BLaER1 treated with 17β-estradiol and CSF1 and Interleukin-3, amounts not matched to agents 10 nM and 100 nM (cell line): ENCODE results near the gene BMPER.

Experiments
- H3K27ac ChIP-seq, 11 experiments: shearing (Covaris generic); formaldehyde crosslinking; 2 replicates each; pipeline ENCODE4 v1.8.1; 2022
- H3K27me3 ChIP-seq, 11 experiments: shearing (Covaris generic); formaldehyde crosslinking; 2 replicates each; pipeline ENCODE4 v1.8.1; 2022
- H3K36me3 ChIP-seq, 11 experiments: shearing (Covaris generic); formaldehyde crosslinking; 2 replicates each; pipeline ENCODE4 v1.8.1; 2022
- H3K4me1 ChIP-seq, 10 experiments: shearing (Covaris generic); formaldehyde crosslinking; 2 replicates each; pipeline ENCODE4 v1.8.1; 2022
- H3K4me2 ChIP-seq, 11 experiments: shearing (Covaris generic); formaldehyde crosslinking; 2 replicates each; pipeline ENCODE4 v1.8.1; 2022
- H3K4me3 ChIP-seq, 10 experiments: shearing (Covaris generic); formaldehyde crosslinking; 2 replicates each; pipeline ENCODE4 v1.8.1; 2022
- H3K9ac ChIP-seq, 11 experiments: shearing (Covaris generic); formaldehyde crosslinking; 2 replicates each; pipeline ENCODE4 v1.8.1; 2022
- H3K9me3 ChIP-seq, 11 experiments: shearing (Covaris generic); formaldehyde crosslinking; replicated peaks in 1 of 11; 2 replicates each; pipeline ENCODE4 v1.8.1; 2022
- H4K20me1 ChIP-seq, 11 experiments: shearing (Covaris generic); formaldehyde crosslinking; 2 replicates each; pipeline ENCODE4 v1.8.1; 2022
- Cebpa-rat ChIP-seq, 11 experiments: shearing (Covaris generic); IDR thresholded peaks; 2 replicates each; pipeline ENCODE4 v1.8.1; 2022

BMPER gene

GRCh38 chr7:34187798-34188307 is 282.5 kb downstream of the BMPER start:
- Histone ChIP-seq H3K4me2 (no peak overlapping the region), H3K27ac (no peak overlapping the region), H3K9ac (no peak overlapping the region), H3K27me3 (no peaks in the 10 kb centered on the region), H3K9me3 (0 out of 22 replicates have a peak, but pooled peaks cover 0 to 6% (median 0%) of the 10 kb centered on the region in 11 experiments), H4K20me1 (no peaks in the 10 kb centered on the region), H3K4me1 (peaks cover 0 to 6% (median 0%) of the 10 kb centered on the region in 10 experiments; a peak in 4 of 20 replicates), H3K4me3 (no peak overlapping the region), H3K36me3 (no peaks in the 10 kb centered on the region)
- TF ChIP-seq Cebpa-rat (IDR thresholded peaks at IDR 0.05): no peak

DNA sequence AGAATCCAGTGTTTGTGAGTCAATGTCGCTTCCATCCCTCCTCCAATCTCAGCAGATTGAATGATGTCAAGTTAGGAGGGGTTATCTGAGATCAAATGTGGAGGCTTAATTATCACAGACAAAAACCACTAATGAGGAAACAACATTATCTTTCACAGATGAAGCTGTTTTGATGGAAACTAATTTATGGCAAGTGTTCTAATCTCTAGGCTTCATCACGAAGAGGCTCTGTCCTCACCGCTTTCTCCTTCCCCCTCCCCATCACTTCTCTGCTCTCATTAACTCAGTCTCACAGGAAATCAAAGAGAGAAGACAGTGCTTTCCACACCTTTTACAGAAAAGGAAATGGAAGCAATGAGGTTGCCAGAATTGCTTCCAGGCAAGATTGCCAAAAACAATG is 283.7 kb downstream of the BMPER start:
- H3K4me1 ChIP-seq: peaks cover 0 to 6% (median 0%) of the 10 kb centered on the region in 10 experiments; a peak in 4 of 20 replicates
- 0 out of 22 replicates have a peak, but pooled peaks cover 0 to 4% (median 0%) of the 10 kb centered on the region in 11 experiments for H3K9me3 ChIP-seq
- H3K27ac ChIP-seq: no peak overlapping the region
- H3K9ac ChIP-seq: no peak overlapping the region
- H3K36me3 ChIP-seq: no peaks in the 10 kb centered on the region
- H3K4me3 ChIP-seq: no peak overlapping the region
- H3K27me3 ChIP-seq: no peaks in the 10 kb centered on the region
- H3K4me2 ChIP-seq: no peak overlapping the region
- no peaks in the 10 kb centered on the region for H4K20me1 ChIP-seq
- no peak for TF ChIP-seq Cebpa-rat (IDR thresholded peaks at IDR 0.05)

GRCh38 chr7:34190299-34190698 is 285.0 kb downstream of the BMPER start:
- H3K9ac ChIP-seq: no peak overlapping the region
- no peak for TF ChIP-seq Cebpa-rat (IDR thresholded peaks at IDR 0.05)
- H4K20me1 ChIP-seq: no peaks in the 10 kb centered on the region
- H3K36me3 ChIP-seq: no peaks in the 10 kb centered on the region
- peaks cover 0 to 6% (median 0%) of the 10 kb centered on the region in 10 experiments; a peak in 4 of 20 replicates for H3K4me1 ChIP-seq
- no peak overlapping the region for H3K4me3 ChIP-seq
- H3K9me3 ChIP-seq: 0 out of 22 replicates have a peak, but pooled peaks cover 0 to 4% (median 0%) of the 10 kb centered on the region in 11 experiments
- H3K27me3 ChIP-seq: no peaks in the 10 kb centered on the region
- no peak overlapping the region for H3K27ac ChIP-seq
- H3K4me2 ChIP-seq: no peak overlapping the region

GRCh38 chr7:34191162-34191561 is 285.8 kb downstream of the BMPER start:
- no peaks in the 10 kb centered on the region for H4K20me1 ChIP-seq
- H3K4me1 ChIP-seq: peaks cover 0 to 6% (median 0%) of the 10 kb centered on the region in 10 experiments; a peak in 4 of 20 replicates
- H3K9ac ChIP-seq: no peak overlapping the region
- no peaks in the 10 kb centered on the region for H3K36me3 ChIP-seq
- TF ChIP-seq Cebpa-rat (IDR thresholded peaks at IDR 0.05): no peak
- H3K4me2 ChIP-seq: no peak overlapping the region
- H3K4me3 ChIP-seq: no peak overlapping the region
- H3K9me3 ChIP-seq: 0 out of 22 replicates have a peak, but pooled peaks cover 0 to 4% (median 0%) of the 10 kb centered on the region in 11 experiments
- H3K27me3 ChIP-seq: no peaks in the 10 kb centered on the region
- H3K27ac ChIP-seq: no peak overlapping the region

- no peak overlapping the region for H3K27ac ChIP-seq
- 0 out of 22 replicates have a peak, but pooled peaks cover 0 to 4% (median 0%) of the 10 kb centered on the region in 11 experiments for H3K9me3 ChIP-seq
- H3K27me3 ChIP-seq: no peaks in the 10 kb centered on the region
Measured at GRCh38 chr7:34191771-34192479, 286.6 kb downstream of the BMPER start.

DNA sequence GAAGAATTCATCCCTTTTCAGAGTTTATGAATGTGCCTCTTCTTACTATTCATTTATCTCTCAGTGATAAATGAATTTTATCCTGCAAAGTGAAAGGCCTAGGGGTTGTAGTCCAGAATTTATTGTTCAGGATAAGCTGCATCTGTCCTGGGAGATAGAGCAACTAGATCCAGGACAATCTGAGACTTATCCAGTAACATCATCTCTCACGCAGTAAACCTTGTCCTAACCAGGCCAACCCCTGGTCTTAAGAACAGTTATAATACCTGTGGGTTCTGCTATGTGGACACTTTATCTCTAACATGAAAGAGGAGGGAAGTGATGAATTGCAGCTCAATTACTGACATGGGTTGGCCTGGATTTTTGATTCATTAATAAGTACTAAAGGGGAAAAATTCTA is 287.6 kb downstream of the BMPER start:
- Histone ChIP-seq H3K9ac (no peak overlapping the region), H3K9me3 (0 out of 22 replicates have a peak, but pooled peaks cover 0 to 4% (median 0%) of the 10 kb centered on the region in 11 experiments), H3K4me3 (no peak overlapping the region), H3K4me2 (no peak overlapping the region), H3K4me1 (peaks cover 0 to 6% (median 0%) of the 10 kb centered on the region in 10 experiments; a peak in 4 of 20 replicates), H4K20me1 (no peaks in the 10 kb centered on the region), H3K27ac (no peak overlapping the region), H3K27me3 (no peaks in the 10 kb centered on the region), H3K36me3 (no peaks in the 10 kb centered on the region)
- TF ChIP-seq Cebpa-rat (IDR thresholded peaks at IDR 0.05): no peak

More at GRCh38 chr7:34191771-34192479, 286.6 kb downstream of the BMPER start:
- Histone ChIP-seq H3K4me1 (peaks cover 0 to 6% (median 0%) of the 10 kb centered on the region in 10 experiments; a peak in 4 of 20 replicates), H3K4me2 (peak overlapping the region in 1 of 11 experiments; percentile 8; a peak in 1 of 22 replicates), H3K9ac (no peak overlapping the region), H3K4me3 (no peak overlapping the region), H3K36me3 (no peaks in the 10 kb centered on the region), H4K20me1 (no peaks in the 10 kb centered on the region)
- TF ChIP-seq Cebpa-rat (IDR thresholded peaks at IDR 0.05): no peak

DNA sequence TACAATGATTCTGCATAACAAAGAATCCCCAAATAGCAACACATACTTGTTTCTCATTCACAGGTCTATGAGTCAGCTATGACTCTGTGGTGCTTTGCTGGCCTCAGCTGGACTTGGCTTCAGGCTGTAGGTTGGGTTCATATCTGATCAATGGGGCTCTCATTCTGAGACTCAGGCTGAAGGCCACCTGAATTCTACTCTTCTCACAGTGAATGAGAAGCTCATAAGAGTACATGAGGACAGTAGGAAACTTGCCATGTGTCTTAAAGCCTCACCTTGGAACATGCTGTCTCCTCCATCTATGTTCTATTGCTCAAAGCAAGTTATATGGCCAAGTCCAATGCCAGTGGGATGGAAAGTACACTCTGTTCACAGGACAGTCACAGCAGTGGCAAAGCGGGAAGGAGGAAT is 292.9 kb downstream of the BMPER start:
- Histone ChIP-seq H4K20me1 (no peaks in the 10 kb centered on the region), H3K27me3 (no peaks in the 10 kb centered on the region)

More for the DNA sequence above, 292.9 kb downstream of the BMPER start:
- Histone ChIP-seq H3K4me2 (no peak overlapping the region), H3K4me3 (no peak overlapping the region), H3K36me3 (no peaks in the 10 kb centered on the region), H3K9ac (no peak overlapping the region), H3K4me1 (peaks cover 0 to 8% (median 0%) of the 10 kb centered on the region in 10 experiments; a peak in 3 of 20 replicates), H3K27ac (no peak overlapping the region), H3K9me3 (no peaks in the 10 kb centered on the region)
- TF ChIP-seq Cebpa-rat (IDR thresholded peaks at IDR 0.05): no peak
